Smooth muscle cell (in vitro differentiated cells): ENCODE measurements around the gene GTF3C5. TPM values are rescaled to one million over a fixed set of nuclear protein-coding genes. Genes with fewer than 3 reads are reported as not detected.
A peak's percentile ranks its signal among the peaks of the same experiment; 100 is the strongest.

Experiments
- DNase-seq: peaks from one replicate; lab custom pipeline; 2025; ENCODE audit not compliant: unreplicated experiment; lab: John Stamatoyannopoulos, UW
- H2AFZ ChIP-seq: fragments of 200-600 bp; sonication (generic); 2 replicates; pipeline ENCODE4 v1.6.0; 2016; ENCODE audit warnings: antibody characterized with exemption, low read depth, mild to moderate bottlenecking
- H3F3A ChIP-seq: fragments of 200-600 bp; sonication (generic); 2 replicates; pipeline ENCODE4 v1.6.0; 2017; ENCODE audit warnings: antibody characterized with exemption, low read depth
- H3K27ac ChIP-seq: fragments of 200-600 bp; sonication (generic); 2 replicates; pipeline ENCODE4 v1.5.1; 2016; ENCODE audit warnings: low read depth, mild to moderate bottlenecking
- H3K27me3 ChIP-seq: fragments of 200-600 bp; sonication (generic); 2 replicates; pipeline ENCODE4 v1.6.1; 2016; ENCODE audit warnings: low read depth, mild to moderate bottlenecking
- H3K36me3 ChIP-seq: fragments of 200-600 bp; sonication (generic); 2 replicates; pipeline ENCODE4 v1.5.1; 2016; ENCODE audit warnings: low read depth
- H3K4me1 ChIP-seq: fragments of 200-600 bp; sonication (generic); 2 replicates; pipeline ENCODE4 v1.5.1; 2016; ENCODE audit warnings: low read depth
- H3K4me2 ChIP-seq: fragments of 200-600 bp; sonication (generic); 2 replicates; pipeline ENCODE4 v1.6.0; 2016; ENCODE audit warnings: mild to moderate bottlenecking
- H3K4me3 ChIP-seq: fragments of 200-600 bp; sonication (generic); 2 replicates; pipeline ENCODE4 v1.5.1; 2016; ENCODE audit warnings: mild to moderate bottlenecking
- H3K79me2 ChIP-seq: fragments of 200-600 bp; sonication (generic); 2 replicates; pipeline ENCODE4 v1.6.0; 2016; ENCODE audit warnings: low read depth, mild to moderate bottlenecking
- H3K9ac ChIP-seq: fragments of 200-600 bp; sonication (generic); 2 replicates; pipeline ENCODE4 v1.6.0; 2016; ENCODE audit warnings: low read depth
- H3K9me3 ChIP-seq: fragments of 200-600 bp; sonication (generic); replicated peaks from 2 replicates; pipeline ENCODE4 v1.5.1; 2016; ENCODE audit warnings: low read depth
- H4K20me1 ChIP-seq: fragments of 200-600 bp; sonication (generic); 2 replicates; pipeline ENCODE4 v1.6.0; 2016; ENCODE audit warnings: low read depth
- CTCF ChIP-seq: fragments of 200-600 bp; sonication (generic); IDR thresholded peaks from 2 replicates; pipeline ENCODE4 v1.5.1; 2017; ENCODE audit warnings: borderline replicate concordance, mild to moderate bottlenecking, antibody characterized with exemption; ENCODE audit not compliant: insufficient read depth, poor library complexity, severe bottlenecking
- WGBS: methylation state at CpG from one replicate; pipeline ENCODE4 v1.1.7; 2016; ENCODE audit warnings: low lambda C conversion rate; 5-methylcytosine and 5-hydroxymethylcytosine counted together
- polyA plus RNA-seq: library from polyadenylated mRNA; unstranded; fragments of >200 nt; fragmentation: Nextera tagmentation; extraction: Ambion mirVana; gene quantifications from 2 replicates; pipeline ENCODE4 v1.2.1, GENCODE V29; 2016
- total RNA-seq: library from RNA; depleted of rRNA; stranded (reverse); fragments of >200 nt; gene quantifications from 2 replicates; pipeline ENCODE4 v1.2.3, GENCODE V29; 2014

Gene GTF3C5
- total and polyA plus RNA-seq, 2 experiments from 2014 or later: 44.2 to 59.0 TPM

GRCh38 chr9:133046900-133047295 is 16.1 kb downstream of the GTF3C5 start:
- no peaks in the 10 kb centered on the region for H3K9me3 ChIP-seq
- H3K36me3 ChIP-seq: no peaks in the 10 kb centered on the region
- no peak for TF ChIP-seq CTCF
- H3K9ac ChIP-seq: no peak overlapping the region
- peaks cover 37% of the 10 kb centered on the region for H4K20me1 ChIP-seq
- H3K4me2 ChIP-seq: no peak overlapping the region
- H3K27ac ChIP-seq: no peak overlapping the region
- no peak for DNase-seq
- WGBS: 89% methylated on average over 7 of the region's 7 CpGs
- no peaks in the 10 kb centered on the region for H3F3A ChIP-seq
- no peak overlapping the region for H2AFZ ChIP-seq
- no peak overlapping the region for H3K4me3 ChIP-seq
- H3K79me2 ChIP-seq: no peaks in the 10 kb centered on the region
- H3K27me3 ChIP-seq: no peaks in the 10 kb centered on the region
- H3K4me1 ChIP-seq: no peaks in the 10 kb centered on the region

- Histone ChIP-seq H2AFZ (no peak overlapping the region), H4K20me1 (peaks cover 20% of the 10 kb centered on the region), H3K79me2 (no peaks in the 10 kb centered on the region), H3K9ac (no peak overlapping the region), H3K36me3 (no peaks in the 10 kb centered on the region), H3K4me2 (no peak overlapping the region), H3K27ac (no peak overlapping the region), H3K27me3 (no peaks in the 10 kb centered on the region), H3K4me1 (no peaks in the 10 kb centered on the region), H3F3A (no peaks in the 10 kb centered on the region), H3K9me3 (no peaks in the 10 kb centered on the region), H3K4me3 (no peak overlapping the region)
- TF ChIP-seq CTCF: peak; percentile 32
- no peak for DNase-seq
- WGBS: 90% methylated on average over 5 of the region's 5 CpGs
Measured at GRCh38 chr9:133048595-133048994, 17.8 kb downstream of the GTF3C5 start.

- no peaks in the 10 kb centered on the region for H3K36me3 ChIP-seq
- H3F3A ChIP-seq: no peaks in the 10 kb centered on the region
- no peaks in the 10 kb centered on the region for H3K4me1 ChIP-seq
- no peaks in the 10 kb centered on the region for H3K27me3 ChIP-seq
- 95% methylated on average over 13 of the region's 13 CpGs for WGBS
- no peak for TF ChIP-seq CTCF
- no peaks in the 10 kb centered on the region for H3K79me2 ChIP-seq
- no peak overlapping the region for H2AFZ ChIP-seq
- no peaks in the 10 kb centered on the region for H3K9me3 ChIP-seq
- H4K20me1 ChIP-seq: peaks cover 18% of the 10 kb centered on the region
- no peak overlapping the region for H3K4me2 ChIP-seq
- H3K27ac ChIP-seq: no peak overlapping the region
- no peak overlapping the region for H3K4me3 ChIP-seq
- DNase-seq: no peak
- H3K9ac ChIP-seq: no peak overlapping the region
Measured at GRCh38 chr9:133049043-133049442, 18.2 kb downstream of the GTF3C5 start.

- H3K36me3 ChIP-seq: no peaks in the 10 kb centered on the region
- no peak for DNase-seq
- no peak overlapping the region for H2AFZ ChIP-seq
- WGBS: 84% methylated on average over 6 of the region's 6 CpGs
- no peaks in the 10 kb centered on the region for H3K27me3 ChIP-seq
- no peaks in the 10 kb centered on the region for H3K9me3 ChIP-seq
- no peak overlapping the region for H3K4me2 ChIP-seq
- no peak for TF ChIP-seq CTCF
- no peaks in the 10 kb centered on the region for H3F3A ChIP-seq
- H3K79me2 ChIP-seq: no peaks in the 10 kb centered on the region
- H3K4me3 ChIP-seq: no peak overlapping the region
- H3K27ac ChIP-seq: no peak overlapping the region
- no peak overlapping the region for H3K9ac ChIP-seq
- peaks cover 10% of the 10 kb centered on the region for H4K20me1 ChIP-seq
- H3K4me1 ChIP-seq: no peaks in the 10 kb centered on the region
Measured at GRCh38 chr9:133050142-133050541, 19.3 kb downstream of the GTF3C5 start.
